ENCODE measurements around the gene SINHCAF.

SINHCAF gene

DNA sequence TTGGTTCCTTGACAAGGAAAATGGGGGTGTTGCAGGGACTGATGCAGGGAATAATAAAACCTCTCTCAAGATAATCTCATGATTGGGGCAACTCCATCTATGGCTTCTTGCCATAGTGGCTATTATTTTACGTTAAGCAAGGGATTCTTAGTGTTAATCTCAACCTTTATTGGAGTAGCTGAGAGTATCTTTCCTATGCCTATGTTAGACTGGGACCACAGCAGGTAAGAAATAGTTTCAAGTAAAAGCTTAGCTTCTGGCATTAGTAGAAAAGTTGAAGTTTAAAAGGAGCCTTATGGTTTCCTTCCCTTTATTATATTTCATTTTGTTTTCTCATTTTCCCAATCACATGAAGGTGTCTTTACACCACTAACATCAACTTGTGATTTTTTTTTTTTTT is 16.7 kb downstream of the SINHCAF start:
- TF ChIP-seq, protein P1, sequence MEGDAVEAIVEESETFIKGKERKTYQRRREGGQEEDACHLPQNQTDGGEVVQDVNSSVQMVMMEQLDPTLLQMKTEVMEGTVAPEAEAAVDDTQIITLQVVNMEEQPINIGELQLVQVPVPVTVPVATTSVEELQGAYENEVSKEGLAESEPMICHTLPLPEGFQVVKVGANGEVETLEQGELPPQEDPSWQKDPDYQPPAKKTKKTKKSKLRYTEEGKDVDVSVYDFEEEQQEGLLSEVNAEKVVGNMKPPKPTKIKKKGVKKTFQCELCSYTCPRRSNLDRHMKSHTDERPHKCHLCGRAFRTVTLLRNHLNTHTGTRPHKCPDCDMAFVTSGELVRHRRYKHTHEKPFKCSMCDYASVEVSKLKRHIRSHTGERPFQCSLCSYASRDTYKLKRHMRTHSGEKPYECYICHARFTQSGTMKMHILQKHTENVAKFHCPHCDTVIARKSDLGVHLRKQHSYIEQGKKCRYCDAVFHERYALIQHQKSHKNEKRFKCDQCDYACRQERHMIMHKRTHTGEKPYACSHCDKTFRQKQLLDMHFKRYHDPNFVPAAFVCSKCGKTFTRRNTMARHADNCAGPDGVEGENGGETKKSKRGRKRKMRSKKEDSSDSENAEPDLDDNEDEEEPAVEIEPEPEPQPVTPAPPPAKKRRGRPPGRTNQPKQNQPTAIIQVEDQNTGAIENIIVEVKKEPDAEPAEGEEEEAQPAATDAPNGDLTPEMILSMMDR (IDR thresholded peaks at IDR 0.05; ENCODE audit: low read depth, low read length): no peak
- no peak overlapping the region for H3K4me3 ChIP-seq (replicated peaks in 1 of 2; ENCODE audit: low read depth in 2 of 2, low read length in 2 of 2)
- DNase-seq (ENCODE audit: low read depth in 2 of 2): no peak

DNA sequence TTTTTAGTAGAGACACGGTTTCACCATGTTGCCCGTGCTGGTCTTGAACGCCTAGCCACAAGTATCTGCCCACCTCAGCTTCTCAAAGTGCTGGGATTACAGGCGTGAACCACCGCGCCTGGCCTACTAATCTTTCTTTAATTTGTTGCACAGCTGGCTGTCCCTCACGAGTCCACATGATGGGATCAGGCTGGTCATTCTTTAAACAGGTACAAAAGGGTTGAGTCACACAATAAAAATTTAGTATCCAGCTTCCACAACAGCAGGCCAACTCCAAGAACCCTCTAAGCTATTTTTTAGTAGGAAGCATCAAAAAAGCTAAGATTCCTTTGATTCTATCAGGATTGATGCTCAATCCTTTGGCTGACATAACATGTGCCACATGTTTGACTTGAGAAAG is 17.8 kb downstream of the SINHCAF start:
- peak in 1 of 2 donors; percentile 11 for DNase-seq (ENCODE audit: low read depth in 2 of 2)
- no peak overlapping the region for H3K4me3 ChIP-seq (replicated peaks in 1 of 2; ENCODE audit: low read depth in 2 of 2, low read length in 2 of 2)
- TF ChIP-seq, protein P1 (IDR thresholded peaks at IDR 0.05; ENCODE audit: low read depth, low read length): no peak

DNA sequence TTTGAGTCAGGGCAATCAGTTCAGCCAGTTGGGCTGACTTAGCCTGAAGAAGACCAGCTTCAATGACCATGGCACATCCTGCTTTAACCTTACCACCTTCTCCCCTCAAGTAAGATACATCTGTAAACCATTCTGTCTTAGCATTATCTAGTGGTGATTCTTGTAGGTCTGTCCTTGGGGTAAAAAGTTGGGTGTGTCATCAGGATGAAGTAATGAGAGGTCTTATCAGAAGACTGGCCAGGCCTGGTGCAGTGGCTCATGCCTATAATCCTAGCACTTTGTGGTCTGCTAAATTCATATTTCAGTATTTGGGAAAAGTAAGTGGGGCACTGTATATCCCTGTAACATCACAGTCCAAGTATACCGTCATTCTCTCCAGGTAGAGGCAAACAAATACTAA is 19.1 kb downstream of the SINHCAF start:
- H3K4me3 ChIP-seq (replicated peaks in 1 of 2; ENCODE audit: low read depth in 2 of 2, low read length in 2 of 2): no peak overlapping the region
- TF ChIP-seq, protein P1 (IDR thresholded peaks at IDR 0.05; ENCODE audit: low read depth, low read length): no peak
- no peak for DNase-seq (ENCODE audit: low read depth in 2 of 2)

DNA sequence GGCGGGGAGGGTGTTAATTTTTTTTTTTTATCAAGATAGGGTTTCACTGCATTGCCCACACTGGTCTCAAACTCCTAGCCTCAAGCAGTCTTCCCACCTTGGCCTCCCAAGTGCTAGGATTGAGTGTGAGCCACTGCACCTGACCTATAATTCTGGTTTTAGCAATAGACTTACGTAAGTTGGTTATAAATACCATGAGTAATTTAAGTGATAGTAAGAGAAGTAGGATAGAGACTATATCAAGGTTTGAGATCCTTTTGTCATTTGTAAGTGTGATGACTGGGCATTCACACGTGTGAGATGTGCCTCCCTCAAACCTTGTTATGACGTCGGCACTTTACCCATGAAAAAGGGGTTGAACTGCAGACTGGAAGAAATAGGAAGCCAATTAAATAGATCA is 22.5 kb downstream of the SINHCAF start:
- TF ChIP-seq, protein P1 (IDR thresholded peaks at IDR 0.05; ENCODE audit: low read depth, low read length): no peak
- DNase-seq (ENCODE audit: low read depth in 2 of 2): no peak
- H3K4me3 ChIP-seq (replicated peaks in 1 of 2; ENCODE audit: low read depth in 2 of 2, low read length in 2 of 2): no peak overlapping the region

DNA sequence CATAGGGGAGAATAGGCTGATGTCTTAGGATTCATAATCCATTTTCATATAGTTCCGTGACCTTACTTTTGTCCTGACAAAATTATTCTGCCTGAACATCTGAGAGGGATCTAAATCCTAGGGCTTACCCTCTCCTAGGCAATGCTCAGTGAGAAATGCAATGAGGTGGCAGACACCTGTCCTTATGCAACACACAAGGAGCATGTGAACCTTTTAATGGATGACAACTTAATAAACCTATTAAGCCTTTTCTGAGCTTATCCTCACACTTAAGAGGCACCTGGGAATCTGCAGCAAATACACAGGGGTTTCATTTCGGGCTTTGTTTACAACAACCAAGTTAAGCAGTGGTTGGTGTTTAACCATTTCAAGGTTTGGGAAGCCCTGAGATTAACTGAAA is 24.6 kb downstream of the SINHCAF start:
- TF ChIP-seq, protein P1 (IDR thresholded peaks at IDR 0.05; ENCODE audit: low read depth, low read length): no peak
- no peak overlapping the region for H3K4me3 ChIP-seq (replicated peaks in 1 of 2; ENCODE audit: low read depth in 2 of 2, low read length in 2 of 2)
- DNase-seq (ENCODE audit: low read depth in 2 of 2): no peak

DNA sequence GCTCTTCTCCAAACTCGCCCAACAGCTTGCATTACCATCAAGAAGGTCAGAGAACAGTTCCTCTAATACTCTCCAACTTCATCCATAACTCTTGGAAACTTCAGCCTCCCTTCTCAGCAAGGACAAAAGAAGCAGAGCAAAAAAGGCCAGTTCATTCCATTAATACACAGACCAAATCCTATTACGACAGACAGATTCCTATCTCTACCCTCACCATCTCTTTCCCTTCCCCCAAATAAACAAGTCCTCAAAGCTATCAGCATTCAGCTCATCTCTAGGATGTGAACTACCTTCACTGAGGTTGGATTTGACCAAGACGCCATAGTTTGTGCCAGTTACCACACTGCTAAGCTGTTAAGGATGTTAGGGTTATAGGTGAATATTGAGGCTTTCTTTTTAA is 25.2 kb downstream of the SINHCAF start:
- DNase-seq (ENCODE audit: low read depth in 2 of 2): no peak
- TF ChIP-seq, protein P1 (IDR thresholded peaks at IDR 0.05; ENCODE audit: low read depth, low read length): no peak

DNA sequence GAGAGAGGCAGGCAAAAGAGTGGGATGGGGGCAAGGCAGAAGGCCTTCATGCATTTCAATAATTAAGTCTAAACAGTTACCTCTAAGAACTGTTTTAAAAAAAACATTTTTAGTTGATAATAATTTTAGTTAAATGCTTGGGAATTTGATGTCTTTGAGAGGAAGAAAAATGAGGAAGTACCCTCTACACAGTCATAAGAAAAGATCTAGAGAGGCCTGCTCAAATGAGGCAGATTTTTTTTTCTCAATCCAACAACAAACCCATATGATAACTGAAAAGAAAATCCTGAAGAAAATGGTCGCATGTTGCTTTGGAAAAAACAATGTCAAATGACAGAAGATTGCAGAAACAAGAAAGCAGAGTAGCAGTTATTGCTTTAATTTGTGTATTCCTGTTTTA is 25.6 kb downstream of the SINHCAF start:
- H3K4me3 ChIP-seq (replicated peaks in 1 of 2; ENCODE audit: low read depth in 2 of 2, low read length in 2 of 2): no peak overlapping the region
- no peak for DNase-seq (ENCODE audit: low read depth in 2 of 2)
- TF ChIP-seq, protein P1 (IDR thresholded peaks at IDR 0.05; ENCODE audit: low read depth, low read length): no peak

More for the DNA sequence above, 25.2 kb downstream of the SINHCAF start:
- H3K4me3 ChIP-seq (replicated peaks in 1 of 2; ENCODE audit: low read depth in 2 of 2, low read length in 2 of 2): no peak overlapping the region
